Occipital lobe (tissue), 2 donors: ENCODE results near the gene NUFIP1. TPM values are rescaled to one million over a fixed set of nuclear protein-coding genes. Genes with fewer than 3 reads are reported as not detected.
"Not testable (repeated sequence)": the region's sequence is repeated elsewhere in the genome, so short reads cannot be mapped to it uniquely, and the experiment has no call there.

ENCODE experiments used
- DNase-seq: peaks from one replicate; lab custom pipeline; 2025; lab: John Stamatoyannopoulos, UW
- total RNA-seq: library from RNA; depleted of rRNA; stranded (reverse); fragments of >200 nt; gene quantifications from one replicate; pipeline ENCODE4 v1.2.3, GENCODE V29; 2014

The NUFIP1 gene
- 7.5 TPM for total RNA-seq

DNA sequence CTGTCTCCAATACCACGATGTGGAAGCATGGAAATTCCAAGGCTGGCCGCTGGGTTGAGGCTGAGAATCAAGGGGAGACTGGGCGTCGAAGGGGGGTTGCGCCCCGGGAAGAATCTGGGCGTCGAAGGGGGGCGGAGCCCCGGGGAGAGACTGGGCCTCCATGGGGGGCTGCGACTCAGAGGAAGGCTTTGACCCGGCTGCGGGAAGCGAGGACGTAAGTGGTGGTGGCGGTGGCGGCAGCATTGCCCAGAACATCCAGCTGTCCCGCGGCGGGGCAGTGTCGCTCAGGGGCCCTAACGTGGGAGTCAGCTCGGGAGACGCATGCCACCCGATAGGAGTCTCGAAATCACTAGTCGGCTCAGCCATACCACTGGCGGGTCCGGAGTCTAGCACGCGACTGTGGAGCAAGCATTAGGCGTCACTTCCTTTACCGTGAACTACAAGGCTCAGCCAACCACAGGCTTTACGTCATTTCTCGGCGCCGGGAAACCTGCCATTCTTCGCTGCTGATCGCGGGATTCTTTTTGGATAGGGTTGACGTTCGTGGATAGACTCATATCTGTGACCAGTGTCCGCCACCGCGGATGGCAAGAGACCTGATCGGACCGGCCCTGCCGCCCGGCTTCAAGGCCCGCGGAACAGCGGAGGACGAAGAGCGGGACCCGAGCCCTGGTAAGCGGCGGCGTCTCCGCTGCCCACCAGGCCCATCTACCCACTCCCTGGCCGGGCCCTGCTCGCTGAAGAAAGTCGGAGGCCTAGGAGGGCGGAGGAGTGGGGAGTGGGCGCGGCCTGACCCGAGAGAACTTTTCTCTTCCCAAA lies at the start of gene NUFIP1, which contains the start of gene GPALPP1:
TSS of gene NUFIP1 (minus strand) at position 401 of the 819 bp plus-strand sequence. CDS start at position 366, 35 bp downstream.
TSS of gene GPALPP1 (plus strand) at position 468 of the 819 bp plus-strand sequence. CDS start at position 585, 117 bp downstream.
- peak; percentile 92 for DNase-seq

DNA sequence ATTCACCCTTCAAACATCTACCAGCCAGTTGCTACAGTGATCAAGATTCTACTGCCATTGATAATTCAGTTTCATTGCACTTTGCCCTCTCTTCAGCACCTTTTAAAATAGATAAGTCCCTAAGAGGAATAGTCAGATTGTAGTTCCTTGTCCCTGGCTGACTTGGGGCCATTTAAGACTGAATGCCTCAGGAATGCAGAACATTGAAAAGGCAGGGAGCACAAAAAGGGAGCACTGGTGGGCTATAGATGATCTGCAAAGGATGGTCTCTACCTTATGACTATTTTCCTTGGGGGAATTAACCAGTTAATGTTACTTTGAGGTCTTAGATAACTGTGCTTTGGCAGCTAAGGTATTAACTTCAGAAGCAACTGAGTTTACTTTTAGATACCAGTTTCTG lies 46.9 kb upstream of the NUFIP1 start:
- no peak for DNase-seq

DNA sequence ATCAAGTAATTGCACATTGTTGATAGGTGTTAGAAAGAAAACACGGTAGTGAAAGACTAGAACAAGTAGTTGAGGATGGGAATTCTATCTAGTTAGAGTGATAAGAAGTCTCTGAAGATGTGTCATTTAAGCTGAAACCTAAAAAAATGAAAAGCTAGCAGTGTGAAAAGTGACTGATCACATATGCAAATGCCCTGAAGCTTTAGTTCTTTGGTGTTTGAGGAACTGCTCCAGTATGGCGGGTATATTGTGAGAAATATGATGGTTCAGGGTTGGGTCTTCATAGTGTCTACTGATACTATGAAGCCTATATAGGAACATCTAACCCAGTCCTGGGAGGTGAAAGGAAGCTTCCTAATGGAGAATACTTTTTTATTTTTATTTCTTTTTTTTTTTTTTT lies 45.1 kb upstream of the NUFIP1 start:
- DNase-seq = no peak

DNA sequence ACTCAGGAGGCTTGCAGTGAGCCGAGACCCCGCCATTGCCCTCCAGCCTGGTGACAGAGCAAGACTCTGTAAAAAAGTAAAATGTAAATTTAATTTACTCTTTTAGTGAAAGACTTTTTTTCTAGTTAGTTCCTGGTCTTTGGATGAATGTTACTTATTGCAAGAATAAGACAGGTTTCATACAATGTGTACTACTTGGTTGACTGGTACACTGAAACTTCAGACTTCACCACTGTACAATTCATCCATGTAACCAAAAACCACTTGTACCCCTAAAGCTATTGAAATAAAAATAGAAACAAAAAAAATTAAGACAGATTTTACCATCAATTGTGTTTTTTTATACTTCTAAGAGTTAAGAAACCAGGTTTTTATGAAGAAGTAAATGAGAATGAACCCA lies 35.6 kb upstream of the NUFIP1 start:
- no peak for DNase-seq

DNA sequence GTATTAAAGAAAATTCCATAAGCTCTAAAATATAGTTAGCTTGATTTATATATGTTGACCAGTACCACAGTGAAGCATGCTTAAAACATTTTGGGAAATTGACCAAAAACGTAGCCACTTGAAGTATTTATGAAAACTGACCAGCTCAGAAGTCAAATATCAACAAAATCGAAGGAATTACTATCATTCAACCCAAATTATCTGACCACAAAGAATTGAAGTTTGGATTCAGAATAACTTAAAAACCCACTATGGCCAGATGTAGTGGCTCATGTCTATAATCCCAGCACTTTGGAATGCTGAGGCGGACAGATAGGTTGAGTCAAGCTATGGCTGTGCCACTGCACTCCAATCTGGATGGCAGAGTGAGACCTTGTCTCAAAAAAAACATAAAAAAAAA lies 32.0 kb upstream of the NUFIP1 start:
- DNase-seq = no peak

DNA sequence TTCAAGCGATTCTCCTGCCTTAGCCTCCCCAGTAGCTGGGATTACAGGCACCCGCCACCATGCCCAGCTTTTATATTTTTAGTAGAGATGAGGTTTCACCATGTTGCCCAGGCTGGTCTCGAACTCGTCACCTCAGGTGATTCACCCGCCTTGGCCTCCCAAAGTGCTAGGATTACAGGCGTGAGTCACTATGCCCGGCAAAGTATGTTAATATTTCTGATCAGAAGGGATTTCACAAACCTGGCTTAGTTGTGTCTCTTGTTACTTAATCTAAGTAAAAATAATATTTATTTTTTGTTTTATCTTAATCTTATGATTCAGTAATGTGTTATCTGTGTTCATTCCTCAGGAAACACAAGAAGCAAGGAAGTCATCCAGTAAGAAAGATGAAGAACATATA lies 30.7 kb upstream of the NUFIP1 start:
- DNase-seq = not testable (repeated sequence)

DNA sequence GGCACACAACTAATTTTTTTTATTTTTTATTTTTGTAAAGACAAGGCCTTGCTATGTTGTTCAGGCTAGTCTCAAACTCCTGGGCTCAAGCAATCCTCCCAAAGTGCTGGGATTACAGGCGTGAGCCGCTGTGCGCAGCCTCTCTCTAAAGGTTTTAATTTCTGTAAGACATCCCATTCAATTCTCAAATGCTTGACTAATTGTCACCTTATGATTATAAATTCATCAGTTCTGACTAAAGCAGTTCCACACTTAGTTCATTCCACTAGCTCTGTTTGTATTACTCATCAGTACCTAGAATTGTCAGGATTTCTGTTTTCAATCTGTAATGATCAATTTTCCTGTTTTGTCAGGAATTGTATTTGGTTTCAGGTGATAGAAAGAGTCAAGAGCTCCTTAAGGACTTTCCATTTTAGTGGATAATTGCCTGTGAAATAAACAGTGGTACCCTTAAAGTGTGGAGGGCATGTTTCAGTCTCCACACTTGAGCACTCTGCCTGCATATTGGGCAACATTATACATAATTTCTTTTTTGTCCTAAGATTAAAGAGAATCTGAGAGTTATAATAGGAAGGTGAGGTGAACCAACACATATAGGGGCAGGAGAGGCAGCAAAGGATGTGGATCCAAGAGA lies 27.6 kb upstream of the NUFIP1 start:
- DNase-seq = no peak

DNA sequence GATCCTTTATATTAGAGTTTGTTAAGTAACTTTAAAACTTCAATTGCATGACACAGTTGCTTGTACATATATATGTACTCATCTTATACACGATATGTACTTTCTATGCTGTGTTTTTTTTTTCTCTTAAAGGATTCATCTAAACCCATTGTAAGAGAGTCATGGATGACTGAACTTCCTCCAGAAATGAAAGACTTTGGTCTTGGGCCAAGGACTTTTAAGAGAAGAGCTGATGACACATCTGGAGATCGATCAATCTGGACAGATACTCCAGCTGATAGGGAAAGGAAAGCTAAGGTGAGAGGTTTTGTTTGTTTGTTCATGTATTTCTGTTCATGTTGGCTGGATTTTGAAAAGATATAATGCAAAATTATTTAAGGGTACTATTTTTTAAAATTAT lies 26.0 kb upstream of the NUFIP1 start:
- DNase-seq = no peak

DNA sequence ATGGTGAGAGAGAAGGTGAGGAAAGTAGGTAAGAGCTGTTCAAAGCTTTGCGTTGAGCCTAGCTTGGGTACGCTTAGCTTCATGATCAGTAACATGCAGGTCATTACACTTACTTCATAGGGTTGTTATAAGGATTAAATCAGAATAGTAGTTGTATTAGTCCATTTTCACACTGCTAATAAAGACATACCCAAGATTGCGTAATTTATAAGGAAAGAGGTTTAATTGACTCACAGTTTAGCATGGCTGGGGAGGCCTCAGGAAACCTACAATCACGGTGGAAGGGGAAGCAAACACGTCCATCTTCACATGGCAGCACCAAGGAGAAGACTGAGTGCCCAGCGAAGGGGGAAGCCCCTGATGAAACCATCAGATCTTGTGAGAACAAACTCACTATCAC lies 21.9 kb upstream of the NUFIP1 start:
- no peak for DNase-seq

DNA sequence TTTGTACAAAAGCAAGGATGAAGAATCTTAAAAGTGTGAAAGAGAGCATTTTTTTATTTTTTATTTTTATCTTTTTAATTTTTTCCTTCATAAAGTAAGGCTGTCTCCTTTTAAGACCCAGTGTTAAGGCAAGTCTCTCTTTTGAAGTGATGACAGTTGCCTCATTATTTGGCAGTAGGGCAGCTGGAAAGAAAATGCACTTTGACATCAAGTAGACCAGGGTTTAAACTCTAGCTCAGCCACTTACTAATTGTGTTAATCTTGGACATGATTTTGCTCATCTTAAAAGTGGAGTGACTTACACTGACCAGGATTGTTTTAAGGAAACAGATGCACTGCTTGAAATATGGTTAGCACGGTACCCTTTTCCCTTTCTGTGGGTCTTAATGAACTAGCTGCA lies 18.6 kb upstream of the NUFIP1 start:
- DNase-seq = no peak

DNA sequence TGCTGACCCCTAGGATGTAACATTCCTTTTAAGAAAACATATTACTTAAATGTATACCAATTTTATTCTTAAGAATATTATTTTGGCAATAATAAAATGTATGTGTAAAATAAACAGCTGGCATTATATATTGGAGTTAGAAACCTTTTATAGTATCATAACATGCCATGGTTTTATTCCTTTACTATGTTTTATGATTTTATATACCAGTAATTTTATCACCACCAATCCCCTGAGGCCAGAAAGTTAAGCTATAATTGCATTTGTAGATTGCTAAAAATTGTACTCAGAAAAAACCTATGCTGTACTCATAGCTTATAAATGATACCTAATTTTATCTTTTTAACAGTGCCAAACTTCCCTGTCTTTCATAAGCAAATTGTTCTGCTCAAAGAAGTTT lies 18.0 kb upstream of the NUFIP1 start:
- DNase-seq = no peak

DNA sequence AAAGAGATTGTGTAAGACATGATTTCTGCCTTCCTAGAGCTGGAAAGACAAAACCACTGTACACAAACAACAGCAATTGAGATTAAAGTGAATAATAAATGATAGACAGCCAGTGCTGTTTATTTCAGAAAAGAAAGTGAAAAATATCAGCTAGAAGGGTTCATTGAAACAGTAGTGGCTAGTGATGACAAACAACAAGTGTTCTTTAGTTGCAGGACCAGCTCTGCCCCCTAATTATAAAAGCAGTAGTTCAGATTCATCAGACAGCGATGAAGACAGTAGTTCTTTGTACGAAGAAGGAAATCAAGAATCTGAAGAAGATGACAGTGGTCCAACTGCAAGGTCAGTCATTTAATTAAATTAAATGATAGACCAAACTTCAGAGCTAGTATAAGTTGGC lies 14.8 kb upstream of the NUFIP1 start:
- DNase-seq = no peak

DNA sequence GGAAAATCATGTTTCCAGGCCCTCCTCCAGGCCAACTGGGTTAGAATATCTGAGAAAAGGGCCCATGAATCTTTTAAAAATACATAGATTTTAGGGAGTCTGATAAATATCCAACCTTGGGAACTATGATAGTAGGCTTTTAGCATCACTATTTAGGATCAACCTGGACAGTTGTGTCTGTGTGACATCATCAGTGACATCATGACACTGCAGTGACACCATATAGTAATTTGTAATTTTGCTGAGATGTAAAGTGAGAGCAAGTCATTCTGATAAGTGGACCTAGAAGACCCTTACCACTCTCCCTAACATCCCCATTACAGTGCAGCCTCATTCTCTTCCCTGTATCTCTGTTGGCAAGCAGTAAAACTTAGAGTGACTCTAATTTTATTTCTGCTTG lies 14.1 kb upstream of the NUFIP1 start:
- no peak for DNase-seq

DNA sequence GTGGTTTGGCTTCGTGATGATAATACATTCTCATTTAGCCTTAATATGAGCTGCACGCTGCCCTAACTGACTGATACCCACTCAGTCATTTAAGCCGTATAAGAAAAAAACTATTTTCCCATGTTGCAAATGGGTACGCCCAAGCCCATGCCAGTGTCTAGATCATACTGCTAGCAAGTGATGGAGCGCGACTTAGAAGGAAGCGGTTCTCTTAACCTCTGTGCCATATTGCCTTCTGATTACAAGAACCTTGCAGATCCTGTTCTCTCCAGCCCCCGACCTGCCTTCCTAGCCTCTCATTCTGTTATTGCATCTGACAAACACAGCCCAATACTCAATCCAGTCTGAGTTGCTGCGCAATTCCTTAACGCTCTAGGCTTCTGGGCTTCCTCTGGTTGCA lies 670 bp upstream of the NUFIP1 start:
- no peak for DNase-seq

DNA sequence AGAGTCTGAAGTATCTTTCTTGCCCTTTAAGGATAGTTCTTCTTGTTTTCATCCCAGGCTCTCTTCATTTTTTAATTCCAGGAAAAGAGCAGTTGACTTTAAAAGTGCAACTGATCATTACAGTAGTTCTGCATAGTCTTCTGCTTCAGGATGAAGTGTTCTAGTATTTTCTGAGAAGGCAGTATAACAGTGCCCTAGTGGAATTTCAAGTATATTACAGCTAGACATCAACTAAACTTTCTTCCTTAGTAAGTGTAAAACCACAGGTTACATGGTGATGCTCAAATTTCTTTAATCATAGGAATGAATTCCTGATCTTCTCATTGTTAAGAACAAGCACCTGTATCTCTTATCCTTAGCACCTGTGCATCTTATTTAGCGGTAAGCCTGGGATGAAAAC lies 10.9 kb downstream of the NUFIP1 start:
- DNase-seq = no peak

DNA sequence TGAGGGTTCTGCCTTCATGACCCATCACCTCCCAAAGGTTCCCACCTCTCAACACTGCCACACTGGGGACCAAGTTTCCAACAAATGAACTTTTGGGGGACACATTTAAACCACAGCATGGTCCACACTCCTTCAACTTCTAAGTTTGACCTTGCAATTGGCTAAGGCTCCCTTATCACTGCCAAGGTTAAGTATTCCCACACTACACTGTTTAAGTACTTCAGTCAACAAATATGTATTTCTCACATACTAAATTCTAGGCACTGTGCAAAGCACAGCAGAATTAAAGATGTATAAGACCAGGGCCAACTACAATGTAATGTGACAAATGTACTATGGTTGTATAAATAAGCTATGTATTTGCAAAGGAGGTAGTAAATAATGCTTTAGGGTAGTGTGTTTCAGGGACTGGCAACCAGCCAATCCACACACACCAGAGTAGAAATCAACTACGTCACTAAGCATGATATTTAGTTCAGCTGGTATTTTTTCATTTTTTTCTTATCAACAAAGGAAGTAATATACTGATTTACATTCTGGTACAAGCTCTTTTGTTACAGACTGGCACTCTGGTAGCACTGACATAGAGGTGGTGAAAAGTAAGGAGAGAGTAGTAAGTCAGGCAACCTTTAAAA lies 12.2 kb downstream of the NUFIP1 start:
- no peak for DNase-seq

DNA sequence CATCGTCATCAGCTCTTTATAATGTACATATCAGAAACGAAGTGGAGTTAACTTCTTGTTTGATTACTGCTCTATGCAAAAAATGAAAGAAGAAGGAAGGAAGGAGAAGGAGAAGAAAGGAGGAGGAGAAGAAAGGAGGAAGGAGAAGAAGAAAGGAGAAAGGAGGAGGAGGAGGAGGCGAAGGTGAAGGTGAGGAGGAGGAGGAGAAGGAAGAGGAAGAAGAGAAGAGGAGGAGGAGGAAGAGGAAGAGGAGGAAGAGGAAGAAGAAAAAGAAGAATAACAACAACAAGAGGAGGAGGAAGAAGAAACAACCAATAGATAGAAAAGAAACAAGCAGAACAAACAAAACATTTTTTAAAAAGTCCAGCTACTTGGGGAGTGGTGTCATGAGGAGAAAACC lies 13.1 kb downstream of the NUFIP1 start:
- DNase-seq = no peak

DNA sequence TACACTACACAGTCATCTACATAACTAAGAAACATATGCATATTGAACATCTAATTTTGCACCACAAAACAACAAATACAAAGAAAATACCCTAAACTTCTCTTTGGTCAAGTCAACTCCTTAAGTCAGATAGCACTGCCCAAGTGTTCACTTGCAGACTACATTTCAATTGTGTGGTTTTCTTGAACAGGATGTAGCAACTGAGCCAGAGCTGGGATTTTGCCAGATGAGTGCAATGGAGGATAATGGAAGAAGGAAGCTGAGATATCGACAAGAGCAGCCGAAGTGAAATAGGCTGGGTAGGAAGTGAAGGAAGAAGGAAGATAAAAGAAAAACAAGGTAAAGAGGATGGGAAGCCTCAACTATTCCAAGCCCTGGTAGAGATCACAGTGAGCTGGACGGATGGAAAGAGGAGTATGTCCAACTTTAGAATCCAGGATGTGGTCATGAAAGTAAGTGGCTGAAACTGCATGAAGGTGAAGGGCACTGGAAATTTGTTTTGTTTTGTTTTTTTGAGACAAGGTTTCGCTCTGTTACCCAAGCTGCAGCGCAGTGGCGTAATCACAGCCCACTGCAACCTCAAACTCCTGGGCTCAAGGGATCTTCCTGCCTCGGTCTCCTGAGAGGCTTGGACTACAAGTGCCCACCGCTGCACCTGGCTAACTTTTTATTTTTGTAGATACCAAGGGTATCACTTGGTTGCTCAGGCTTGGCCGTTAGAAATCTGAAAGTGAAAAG lies 15.0 kb downstream of the NUFIP1 start:
- no peak for DNase-seq

DNA sequence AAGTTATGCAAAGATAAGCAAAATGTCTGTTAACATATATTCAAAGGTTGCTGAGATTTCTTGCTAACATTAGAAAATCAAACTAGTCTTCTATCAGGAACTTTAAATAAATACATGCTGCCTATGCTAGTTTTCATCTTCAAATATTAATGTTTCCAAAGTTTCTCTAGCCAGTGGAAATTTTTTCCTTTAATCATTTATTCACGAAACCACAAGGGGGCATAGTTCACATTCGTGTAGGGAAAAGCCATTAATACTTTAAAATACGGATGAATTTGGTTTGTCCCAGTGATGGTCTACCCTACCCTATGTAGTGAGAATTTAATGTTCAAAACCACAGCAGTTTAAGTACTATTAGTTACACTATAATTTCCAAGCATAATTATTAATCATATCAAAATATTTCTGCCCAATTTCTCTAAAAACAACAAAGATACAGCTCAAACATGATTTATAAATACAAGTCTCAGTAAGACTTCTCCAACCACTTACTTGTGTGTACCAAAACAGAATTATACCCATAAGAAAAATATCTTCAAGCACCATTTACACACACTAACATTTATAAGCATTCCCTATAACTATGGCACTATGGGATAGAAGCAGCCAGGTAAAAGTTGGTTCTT lies 16.2 kb downstream of the NUFIP1 start:
- DNase-seq = no peak

DNA sequence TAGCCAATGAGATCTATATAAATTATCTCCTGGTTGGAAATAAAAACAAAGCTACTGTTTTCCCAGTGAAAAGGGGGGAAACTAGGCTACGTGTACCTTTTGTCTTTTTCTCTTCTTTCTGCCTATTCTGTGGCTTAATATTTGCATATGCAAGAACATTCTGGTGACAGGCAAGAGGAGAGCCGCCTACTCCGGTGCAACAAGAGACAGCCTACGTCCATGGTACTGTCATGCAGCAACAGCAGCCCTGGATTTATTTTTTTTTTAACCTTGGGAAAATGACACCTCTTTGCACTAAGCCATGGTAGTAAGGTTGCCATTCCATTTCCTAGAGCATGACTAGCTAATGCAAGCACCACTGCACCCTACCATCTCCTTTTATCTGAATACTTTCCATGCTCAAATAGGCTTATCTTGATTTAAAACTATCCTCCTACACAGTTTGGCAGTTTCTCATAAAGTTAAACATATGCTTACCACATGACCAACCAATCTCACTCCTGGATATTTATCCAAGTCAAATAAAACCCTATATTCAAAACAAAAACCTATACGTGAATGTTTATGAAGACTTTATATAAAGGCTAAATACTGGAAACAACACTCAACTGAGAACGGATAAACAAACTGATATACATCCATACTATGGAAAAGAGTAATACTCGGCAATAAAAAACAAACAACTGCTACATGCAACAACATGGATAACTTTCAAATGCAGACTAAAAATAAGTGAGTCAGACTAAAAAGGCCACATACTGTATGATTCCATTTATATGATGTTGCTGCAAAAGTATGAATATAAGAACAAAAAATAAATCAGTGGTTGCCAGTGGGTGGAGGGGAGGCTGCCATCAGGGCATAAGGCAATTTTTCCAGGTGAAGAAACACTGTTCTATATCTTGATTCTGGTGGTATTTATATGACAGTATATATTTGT lies 17.3 kb downstream of the NUFIP1 start:
- peak; percentile 15 for DNase-seq
